SK-N-SH (cell line): ENCODE measurements around the gene LARP1B.

Experiments used
- CTCF ChIP-seq: fragments of 200-600 bp; sonication (generic); IDR thresholded peaks from 2 replicates; pipeline ENCODE4 v1.6.1; 2017; ENCODE audit warnings: antibody characterized with exemption, mild to moderate bottlenecking, moderate library complexity
- EP300 ChIP-seq, 2 experiments: IDR thresholded peaks; 2 replicates each; pipeline versions ENCODE4 v1.4.0 to v1.6.1; 2012; ENCODE audit warnings: borderline replicate concordance in 1 of 2, low read depth in 1 of 2, low read length in 1 of 2
- EZH2phosphoT487 ChIP-seq: fragments of 200-600 bp; sonication (generic); IDR thresholded peaks from 2 replicates; pipeline ENCODE4 v1.6.1; 2017; ENCODE audit warnings: low read depth, mixed run types, mild to moderate bottlenecking, antibody characterized with exemption, moderate library complexity, borderline replicate concordance
- FOSL2 ChIP-seq: IDR thresholded peaks from 2 replicates; pipeline ENCODE4 v1.4.0; 2012; ENCODE audit warnings: low read depth, mild to moderate bottlenecking, moderate library complexity, borderline replicate concordance
- FOXM1 ChIP-seq: IDR thresholded peaks from 2 replicates; pipeline ENCODE4 v1.4.0; 2012; ENCODE audit warnings: low read depth, mild to moderate bottlenecking
- GABPA ChIP-seq: IDR thresholded peaks from 2 replicates; pipeline ENCODE4 v1.4.0; 2012; ENCODE audit warnings: low read depth, mild to moderate bottlenecking
- MAX ChIP-seq: IDR thresholded peaks from 2 replicates; pipeline ENCODE4 v1.4.0; 2012; ENCODE audit warnings: low read depth
- MEF2A ChIP-seq: IDR thresholded peaks from 2 replicates; pipeline ENCODE4 v1.4.0; 2012; ENCODE audit warnings: low read depth, borderline replicate concordance
- NFIC ChIP-seq: IDR thresholded peaks from 2 replicates; pipeline ENCODE4 v1.4.0; 2012; ENCODE audit warnings: borderline replicate concordance
- PBX3 ChIP-seq: IDR thresholded peaks from 2 replicates; pipeline ENCODE4; 2012
- RAD21 ChIP-seq: IDR thresholded peaks from 2 replicates; pipeline ENCODE4 v1.6.1; 2012; ENCODE audit warnings: mild to moderate bottlenecking, low read length
- RCOR1 ChIP-seq: fragments of 150-350 bp; IDR thresholded peaks from 2 replicates; pipeline ENCODE4 v1.6.1; 2017; ENCODE audit warnings: antibody characterized with exemption, low read length
- TAF1 ChIP-seq: IDR thresholded peaks from 2 replicates; pipeline ENCODE4 v1.6.1; 2012; ENCODE audit warnings: low read depth, mild to moderate bottlenecking, low read length, moderate library complexity, borderline replicate concordance
- TF ChIP-seq, protein P1 (sequence below): IDR thresholded peaks from 2 replicates; pipeline ENCODE4 v1.4.0; 2012; ENCODE audit warnings: low read depth, borderline replicate concordance

DNA sequence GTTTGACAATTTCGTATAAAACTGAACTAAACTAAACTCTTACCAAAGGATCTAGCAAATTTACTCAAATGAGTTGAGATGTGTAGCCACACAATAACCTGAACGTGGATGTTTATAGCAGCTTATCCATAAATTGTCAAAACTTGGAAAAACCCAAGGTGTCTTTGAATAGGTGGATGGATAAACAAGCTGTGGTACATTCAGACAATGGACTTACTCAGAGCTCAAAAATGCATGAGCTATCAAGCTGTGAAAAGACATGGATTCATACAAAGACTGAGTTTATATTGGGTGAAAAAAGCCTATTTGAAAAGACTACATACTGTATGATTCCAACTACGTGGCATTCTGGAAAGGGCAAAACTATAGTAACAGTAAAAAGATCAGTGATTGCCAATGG, 69.5 kb downstream of the LARP1B start:
- TF ChIP-seq MAX (no peak), NFIC (no peak), FOSL2 (no peak), EZH2phosphoT487 (no peak), PBX3 (no peak), CTCF (no peak), RAD21 (no peak), RCOR1 (no peak), MEF2A (no peak), EP300 (IDR thresholded peaks at IDR 0.05; ENCODE audit: borderline replicate concordance in 1 of 2, low read depth in 1 of 2, low read length in 1 of 2) (no peak), FOXM1 (no peak), GABPA (no peak), TAF1 (no peak)
- TF ChIP-seq, protein P1, sequence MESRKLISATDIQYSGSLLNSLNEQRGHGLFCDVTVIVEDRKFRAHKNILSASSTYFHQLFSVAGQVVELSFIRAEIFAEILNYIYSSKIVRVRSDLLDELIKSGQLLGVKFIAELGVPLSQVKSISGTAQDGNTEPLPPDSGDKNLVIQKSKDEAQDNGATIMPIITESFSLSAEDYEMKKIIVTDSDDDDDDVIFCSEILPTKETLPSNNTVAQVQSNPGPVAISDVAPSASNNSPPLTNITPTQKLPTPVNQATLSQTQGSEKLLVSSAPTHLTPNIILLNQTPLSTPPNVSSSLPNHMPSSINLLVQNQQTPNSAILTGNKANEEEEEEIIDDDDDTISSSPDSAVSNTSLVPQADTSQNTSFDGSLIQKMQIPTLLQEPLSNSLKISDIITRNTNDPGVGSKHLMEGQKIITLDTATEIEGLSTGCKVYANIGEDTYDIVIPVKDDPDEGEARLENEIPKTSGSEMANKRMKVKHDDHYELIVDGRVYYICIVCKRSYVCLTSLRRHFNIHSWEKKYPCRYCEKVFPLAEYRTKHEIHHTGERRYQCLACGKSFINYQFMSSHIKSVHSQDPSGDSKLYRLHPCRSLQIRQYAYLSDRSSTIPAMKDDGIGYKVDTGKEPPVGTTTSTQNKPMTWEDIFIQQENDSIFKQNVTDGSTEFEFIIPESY = no peak
